Tibial nerve (tissue), 4 donors: ENCODE results near the gene GPR149. TPM values are rescaled to one million over a fixed set of nuclear protein-coding genes. Genes with fewer than 3 reads are reported as not detected.

Source experiments
- DNase-seq, 2 donors: peaks; one replicate each; pipeline ENCODE4 v3.0.0-alpha.2; 2019; ENCODE audit warnings: low spot score in 2 of 2
- H3K27ac ChIP-seq, 4 donors: fragments of 200-600 bp; sonication (generic) in 3 of 4; one replicate each; pipeline ENCODE4 v1.5.1; 2017 to 2019; ENCODE audit warnings: mild to moderate bottlenecking in 1 of 4
- H3K27me3 ChIP-seq, 2 donors: fragments of 200-600 bp; sonication (generic) in 1 of 2; one replicate each; pipeline versions ENCODE4 v1.5.1 to v1.6.0; 2017 to 2019
- H3K36me3 ChIP-seq, 3 donors: fragments of 200-600 bp; sonication (generic); one replicate each; pipeline ENCODE4 v1.5.1; 2018 to 2019
- H3K4me1 ChIP-seq, 4 donors: fragments of 200-600 bp; sonication (generic) in 3 of 4; one replicate each; pipeline ENCODE4 v1.5.1; 2017 to 2019
- H3K4me3 ChIP-seq, 4 donors: fragments of 200-600 bp; sonication (generic) in 3 of 4; one replicate each; pipeline ENCODE4 v1.5.1; 2017 to 2019; ENCODE audit warnings: mild to moderate bottlenecking in 1 of 4, moderate library complexity in 1 of 4
- H3K9me3 ChIP-seq, 4 donors: fragments of 200-600 bp; sonication (generic) in 3 of 4; one replicate each; pipeline ENCODE4 v1.5.1; 2017 to 2019
- CTCF ChIP-seq, 5 experiments: fragments of 200-600 bp in 3 of 5; fragments of 450-650 bp in 2 of 5; sonication (generic) in 3 of 5; IDR thresholded peaks; one replicate each; pipeline ENCODE4 v1.5.1; 2016 to 2019; ENCODE audit warnings: antibody characterized with exemption in 5 of 5, mild to moderate bottlenecking in 3 of 5, moderate library complexity in 2 of 5
- EP300 ChIP-seq, 2 donors: sonication (generic); formaldehyde crosslinking; IDR thresholded peaks; one replicate each; pipeline ENCODE4 v1.6.1; 2017; ENCODE audit warnings: antibody characterized with exemption in 2 of 2, mild to moderate bottlenecking in 1 of 2
- POLR2A ChIP-seq, 2 donors: fragments of 450-650 bp; IDR thresholded peaks; one replicate each; pipeline ENCODE4 v1.6.1; 2017; ENCODE audit warnings: antibody characterized with exemption in 2 of 2, mild to moderate bottlenecking in 2 of 2, moderate library complexity in 2 of 2
- WGBS, 2 donors: methylation state at CpG; one replicate each; pipeline ENCODE4 v1.1.5; 2018; 5-methylcytosine and 5-hydroxymethylcytosine counted together
- total RNA-seq, 4 donors: library from RNA; depleted of rRNA; stranded (reverse); fragments of >200 nt; gene quantifications; one replicate each; pipeline ENCODE4 v1.1.0, GENCODE V29; 2016

The GPR149 gene
- total RNA-seq, 4 donors from 2014 or later, result not detected

- no peak overlapping the region for H3K27ac ChIP-seq
- peaks cover 0 to 18% (median 5%) of the 10 kb centered on the region in 4 donors for H3K4me1 ChIP-seq
- H3K9me3 ChIP-seq, result no peaks in the 10 kb centered on the region
- no peak overlapping the region for H3K4me3 ChIP-seq
- no peak for DNase-seq
- TF ChIP-seq CTCF (IDR thresholded peaks at IDR 0.05), result no peak
- TF ChIP-seq POLR2A (IDR thresholded peaks at IDR 0.05), result no peak
- TF ChIP-seq EP300 (IDR thresholded peaks at IDR 0.05), result no peak
- no peaks in the 10 kb centered on the region for H3K36me3 ChIP-seq
- no peaks in the 10 kb centered on the region for H3K27me3 ChIP-seq
These were observed 102.1 kb downstream of the GPR149 start for GRCh38 chr3:154327871-154328270.

GRCh38 chr3:154324919-154325318, 105.1 kb downstream of the GPR149 start:
- peak overlapping the region; percentile 46 to 93 (median 70) for H3K4me3 ChIP-seq
- TF ChIP-seq CTCF (IDR thresholded peaks at IDR 0.05), result no peak
- no peak for TF ChIP-seq EP300 (IDR thresholded peaks at IDR 0.05)
- TF ChIP-seq POLR2A (IDR thresholded peaks at IDR 0.05), result no peak
- no peaks in the 10 kb centered on the region for H3K27me3 ChIP-seq
- no peak for DNase-seq
- no peaks in the 10 kb centered on the region for H3K36me3 ChIP-seq
- 80 to 88% methylated on average over 3 of the region's 3 CpGs for WGBS, 2 donors
- peak overlapping the region; percentile 79 to 98 (median 92) for H3K27ac ChIP-seq
- H3K9me3 ChIP-seq, result no peaks in the 10 kb centered on the region
- peaks cover 0 to 42% (median 20%) of the 10 kb centered on the region in 4 donors for H3K4me1 ChIP-seq

GRCh38 chr3:154323891-154324738, 105.9 kb downstream of the GPR149 start, which contains the start of gene DHX36:
Gene DHX36 (minus strand): TSS chr3:154324487. CDS start chr3:154324416, 71 bp downstream.
- peak in 1 of 5 experiments; percentile 18 for TF ChIP-seq CTCF (IDR thresholded peaks at IDR 0.05)
- TF ChIP-seq EP300 (IDR thresholded peaks at IDR 0.05), result peak; percentile 65 to 91
- peak; percentile 39 to 75 for TF ChIP-seq POLR2A (IDR thresholded peaks at IDR 0.05)
- 0 to 2% methylated on average over 35 to 44 of the region's 45 CpGs for WGBS, 2 donors
- peaks cover 0 to 51% (median 20%) of the 10 kb centered on the region in 4 donors for H3K4me1 ChIP-seq

GRCh38 chr3:154316974-154317767, 112.8 kb downstream of the GPR149 start:
- no peak overlapping the region for H3K4me3 ChIP-seq
- H3K27ac ChIP-seq, result no peak overlapping the region
- WGBS, 2 donors, result 70 to 77% methylated on average over 5 of the region's 5 CpGs
- H3K36me3 ChIP-seq, result peaks cover 0 to 28% (median 4%) of the 10 kb centered on the region in 3 donors
- H3K27me3 ChIP-seq, result no peaks in the 10 kb centered on the region
- no peak for TF ChIP-seq POLR2A (IDR thresholded peaks at IDR 0.05)
- TF ChIP-seq CTCF (IDR thresholded peaks at IDR 0.05), result no peak
- TF ChIP-seq EP300 (IDR thresholded peaks at IDR 0.05), result no peak
- DNase-seq, result no peak
- peaks cover 0 to 57% (median 24%) of the 10 kb centered on the region in 4 donors for H3K4me1 ChIP-seq
- H3K9me3 ChIP-seq, result no peaks in the 10 kb centered on the region

More at GRCh38 chr3:154323891-154324738, 105.9 kb downstream of the GPR149 start, which contains the start of gene DHX36:
- H3K36me3 ChIP-seq, result no peaks in the 10 kb centered on the region
- peak within 1 kb of the TSS; percentile 46 to 93 (median 70) for H3K4me3 ChIP-seq
- H3K27ac ChIP-seq, result peak within 1 kb of the TSS; percentile 79 to 98 (median 92)
- no peaks in the 10 kb centered on the region for H3K27me3 ChIP-seq
- DNase-seq, result peak; percentile 78 to 86
- H3K9me3 ChIP-seq, result no peaks in the 10 kb centered on the region
